GM12878 (cell line): ENCODE results near the gene SPIRE1. TPM values are rescaled to one million over a fixed set of nuclear protein-coding genes. Genes with fewer than 3 reads are reported as not detected.
"Not testable (repeated sequence)": the region's sequence is repeated elsewhere in the genome, so short reads cannot be mapped to it uniquely, and the experiment has no call there.

Source experiments
- ATAC-seq: fragments of 200-7000 bp; cut with Tn5 transposase; 3 replicates; pipeline ENCODE4 v1.9.1; 2020; ENCODE audit warnings: mild to moderate bottlenecking, moderate library complexity
- BruUV-seq: library from RNA; stranded (reverse); fragments of 400-500 nt; replicated peaks from 2 replicates; lab custom pipeline; 2021; lab: Mats Ljungman, UMichigan
- CTCF ChIA-PET: fragments of 300-600 bp; sonication (Branson Sonifier 250); formaldehyde crosslinking; extraction: SDS; loops from one replicate; lab custom pipeline; 2021; ENCODE audit warnings: inconsistent platforms; lab: Yijun Ruan, JAX
- POLR2A ChIA-PET: fragments of 350-600 bp; formaldehyde crosslinking; extraction: SDS; loops from one replicate; lab custom pipeline; 2021; ENCODE audit warnings: inconsistent platforms; lab: Charles Lee
- RAD21 ChIA-PET: fragments of 300-600 bp; sonication (Branson Sonifier 250); formaldehyde crosslinking; loops from one replicate; lab custom pipeline; 2023; ENCODE audit warnings: antibody characterized with exemption; ENCODE audit not compliant: unreplicated experiment; lab: Charles Lee
- SMC1A ChIA-PET: fragments of 300-600 bp; sonication (Branson Sonifier 250); formaldehyde crosslinking; loops from one replicate; lab custom pipeline; 2023; ENCODE audit not compliant: unreplicated experiment, uncharacterized antibody; lab: Charles Lee
- DNase-seq: peaks from one replicate; pipeline ENCODE4 v3.0.0-alpha.2; 2011; ENCODE audit warnings: low read depth, low spot score
- FAIRE-seq: peaks from 3 replicates; lab custom pipeline; 2011; peaks lifted over from hg19 to GRCh38; lab: Jason Lieb, UNC
- H2AFZ ChIP-seq: 2 replicates; pipeline ENCODE4 v1.6.0; 2011; ENCODE audit warnings: low read depth, low read length, control low read depth; ENCODE audit not compliant: control insufficient read depth
- H3K27ac ChIP-seq: 2 replicates; pipeline ENCODE4 v1.5.1; 2011; ENCODE audit warnings: control low read depth; ENCODE audit not compliant: control insufficient read depth, insufficient read depth
- H3K27me3 ChIP-seq, 2 experiments: replicated peaks in 1 of 2; 2 replicates each; pipeline versions ENCODE4 v1.6.0 to v1.6.1; 2011; ENCODE audit warnings: low read length in 1 of 2; ENCODE audit not compliant: control insufficient read depth in 2 of 2, insufficient read depth in 2 of 2
- H3K36me3 ChIP-seq, 2 experiments: 2 replicates each; pipeline ENCODE4 v1.5.1; 2011; ENCODE audit warnings: low read length in 1 of 2; ENCODE audit not compliant: control insufficient read depth in 2 of 2, insufficient read depth in 2 of 2
- H3K4me1 ChIP-seq: 2 replicates; pipeline ENCODE4 v1.6.1; 2011; ENCODE audit warnings: mild to moderate bottlenecking, low read length, moderate library complexity, mixed read lengths; ENCODE audit not compliant: control insufficient read depth, insufficient read depth
- H3K4me2 ChIP-seq: 2 replicates; pipeline ENCODE4 v1.6.0; 2011; ENCODE audit warnings: control low read depth; ENCODE audit not compliant: control insufficient read depth, insufficient read depth
- H3K4me3 ChIP-seq: fragments of 200-600 bp; sonication (generic); 2 replicates; pipeline ENCODE4 v1.5.1; 2016
- H3K79me2 ChIP-seq: 2 replicates; pipeline ENCODE4 v1.6.0; 2011; ENCODE audit warnings: low read length; ENCODE audit not compliant: control insufficient read depth, insufficient read depth
- H3K9ac ChIP-seq: 2 replicates; pipeline ENCODE4 v1.8.0; 2011; ENCODE audit warnings: low read length, control low read depth, mixed read lengths; ENCODE audit not compliant: control insufficient read depth, insufficient read depth
- H3K9me3 ChIP-seq: replicated peaks from 3 replicates; pipeline ENCODE4 v1.5.1; 2011; ENCODE audit warnings: mild to moderate bottlenecking, low read length; ENCODE audit not compliant: control insufficient read depth, insufficient read depth
- H4K20me1 ChIP-seq: 2 replicates; pipeline ENCODE4 v1.6.0; 2011; ENCODE audit not compliant: control insufficient read depth, insufficient read depth
- CUX1 ChIP-seq: IDR thresholded peaks from 2 replicates; pipeline ENCODE4 v1.6.1; 2012; ENCODE audit warnings: improper control_type of control experiment, low read depth, low read length; ENCODE audit not compliant: insufficient replicate concordance
- PBX3 ChIP-seq: IDR thresholded peaks from 2 replicates; pipeline ENCODE4 v1.6.1; 2011; ENCODE audit warnings: mild to moderate bottlenecking, low read depth, low read length, moderate library complexity; ENCODE audit not compliant: insufficient replicate concordance
- SREBF2 ChIP-seq: IDR thresholded peaks from 2 replicates; pipeline ENCODE4 v1.6.1; 2012; ENCODE audit warnings: mild to moderate bottlenecking, low read length
- WGBS: methylation state at CpG from one replicate; pipeline ENCODE4 v1.1.6; 2016; ENCODE audit warnings: low lambda C conversion rate; ENCODE audit not compliant: insufficient replicate concordance, insufficient coverage; ENCODE audit errors: missing lambda C conversion rate; 5-methylcytosine and 5-hydroxymethylcytosine counted together
- in situ Hi-C: fragments of 300-500 bp; cut with MboI; formaldehyde crosslinking; loops from 9 replicates; pipeline ENCODE4 v1.14.3; 2018; ENCODE audit warnings: mixed read lengths
- intact Hi-C: fragments of 100-400 bp; cut with micrococcal nuclease; formaldehyde crosslinking; loops from one replicate; pipeline ENCODE4 v1.14.2; 2022; ENCODE audit not compliant: unreplicated experiment
- polyA plus RNA-seq, 11 experiments: library from polyadenylated mRNA; depleted of rRNA in 4 of 11; unstranded in 6 of 11; stranded (reverse) in 5 of 11; fragments of >200 nt; fragmentation: Nextera tagmentation in 4 of 11; fragmentation: Illumina TruSeq in 1 of 11; extraction: Ambion mirVana in 4 of 11; extraction: Trizol in 1 of 11; gene quantifications; 1 replicate in 1 of 11; 2 replicates in 10 of 11; pipeline versions ENCODE4 v1.2.1 to v1.2.3, GENCODE V29; 2011 to 2016; ENCODE audit warnings: inconsistent platforms in 2 of 11, missing spikeins in 2 of 11, low read depth in 1 of 11
- total RNA-seq, 4 experiments: library from RNA; depleted of rRNA in 3 of 4; stranded (reverse); fragments of >200 nt in 3 of 4; fragmentation: Illumina TruSeq in 1 of 4; extraction: Trizol in 1 of 4; gene quantifications; 2 replicates each; pipeline versions ENCODE4 v1.2.1 to v1.2.3, GENCODE V29; 2013 to 2021

Gene SPIRE1
- total and polyA plus RNA-seq, 10 of the 15 experiments (the other 5 are each of a cell fraction or from before 2014, with no cell fraction given) = 0.18 to 9.2 (median 4.3) TPM

- H3K9ac ChIP-seq, H3K9me3 ChIP-seq, POLR2A ChIA-PET, H3K4me2 ChIP-seq, ATAC-seq, BruUV-seq, CTCF ChIA-PET, H3K27me3 ChIP-seq, H3K27ac ChIP-seq, H3K4me1 ChIP-seq, H3K4me3 ChIP-seq, intact Hi-C loops, DNase-seq, FAIRE-seq, H3K79me2 ChIP-seq, SMC1A ChIA-PET, H3K36me3 ChIP-seq, RAD21 ChIA-PET, H2AFZ ChIP-seq, H4K20me1 ChIP-seq, in situ Hi-C loops: not testable (repeated sequence)
- WGBS = 51% methylated on average over 6 of the region's 6 CpGs
Observed at GRCh38 chr18:12560600-12560999, 97.3 kb downstream of the SPIRE1 start.

GRCh38 chr18:12559319-12559718 lies 98.6 kb downstream of the SPIRE1 start:
- Histone ChIP-seq H3K4me2 (no peak overlapping the region), H3K4me1 (no peaks in the 10 kb centered on the region), H4K20me1 (no peaks in the 10 kb centered on the region), H3K4me3 (no peak overlapping the region), H3K27ac (no peak overlapping the region), H3K36me3 (no peaks in the 10 kb centered on the region), H2AFZ (no peak overlapping the region), H3K9ac (no peak overlapping the region), H3K27me3 (no peaks in the 10 kb centered on the region), H3K79me2 (no peaks in the 10 kb centered on the region), H3K9me3 (no peaks in the 10 kb centered on the region; the same call in 1 of the 3 replicates)
- intact Hi-C loops (no loop called here), in situ Hi-C loops (no loop called here)
- SMC1A ChIA-PET = no interaction called here
- RAD21 ChIA-PET = no interaction called here
- 78% methylated on average over 17 of the region's 24 CpGs for WGBS
- POLR2A ChIA-PET = no interaction called here
- ATAC-seq (no peak), DNase-seq (no peak), FAIRE-seq (no peak)
- CTCF ChIA-PET = no interaction called here
- TF ChIP-seq PBX3 = no peak
- TF ChIP-seq CUX1 = no peak
- TF ChIP-seq SREBF2 = no peak
- no TSS peak for BruUV-seq
